ENCODE measurements around the gene LCN1.

The LCN1 gene

DNA sequence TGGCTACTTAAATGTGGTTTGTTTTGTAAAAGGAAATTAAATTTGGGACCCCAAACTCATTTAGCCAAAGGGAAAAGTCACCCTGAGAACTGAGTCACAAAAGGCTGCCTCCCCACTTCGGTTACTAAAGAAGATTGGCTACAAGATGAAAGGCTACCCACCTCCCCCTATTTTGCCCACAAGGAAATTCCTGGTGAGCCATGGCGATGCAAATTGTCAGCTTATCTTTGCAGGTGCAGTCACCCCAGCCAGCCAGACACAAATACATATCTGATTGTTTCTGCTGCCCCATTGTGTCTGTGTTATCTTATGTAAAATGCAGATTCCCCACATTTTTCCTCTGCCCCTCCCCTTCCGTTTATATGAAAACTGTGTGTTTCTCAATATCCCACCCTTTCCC lies 49.2 kb downstream of the LCN1 start:
- DNase-seq (ENCODE audit: low read depth) = no peak

- no peak for DNase-seq (ENCODE audit: low read depth)
Observed at GRCh38 chr9:135572233-135572632, 51.0 kb downstream of the LCN1 start.

- no peak for DNase-seq (ENCODE audit: low read depth)
Observed at GRCh38 chr9:135573124-135573523, 51.9 kb downstream of the LCN1 start.

DNA sequence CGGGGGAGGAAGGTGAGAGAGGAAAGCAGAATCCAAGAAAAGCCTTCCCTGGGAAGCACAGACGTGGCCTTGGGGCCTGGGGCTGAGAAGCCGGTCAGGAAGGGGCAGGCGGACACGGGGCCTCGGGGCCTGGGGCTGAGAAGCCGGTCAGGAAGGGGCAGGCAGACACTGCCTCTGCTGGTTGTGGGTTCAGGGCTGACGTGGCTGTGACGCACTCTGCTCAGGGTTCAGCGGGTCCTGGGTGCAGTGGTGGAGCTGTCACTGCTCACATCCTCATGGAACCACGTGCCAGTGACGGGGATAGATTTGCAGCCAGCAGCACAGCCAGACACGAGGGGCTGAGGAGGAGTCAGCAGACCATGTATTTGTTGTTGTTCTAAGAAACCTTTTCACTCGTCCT lies 53.1 kb downstream of the LCN1 start:
- no peak for DNase-seq (ENCODE audit: low read depth)

- no peak for DNase-seq (ENCODE audit: low read depth)
Observed at GRCh38 chr9:135574943-135575342, 53.7 kb downstream of the LCN1 start.

All from non-pigmented ciliary epithelial cell (primary cell).